VCaP (cell line): ENCODE measurements around the gene NECTIN4.

Experiments
- H3K27ac ChIP-seq: fragments of 450-650 bp; 2 replicates; pipeline ENCODE4 v1.5.1; 2017
- TF ChIP-seq, protein P1 (sequence below): fragments of 450-650 bp; conservative IDR thresholded peaks from 2 replicates; pipeline ENCODE4 v1.5.1; 2017; ENCODE audit warnings: mild to moderate bottlenecking, moderate library complexity

Gene NECTIN4

DNA sequence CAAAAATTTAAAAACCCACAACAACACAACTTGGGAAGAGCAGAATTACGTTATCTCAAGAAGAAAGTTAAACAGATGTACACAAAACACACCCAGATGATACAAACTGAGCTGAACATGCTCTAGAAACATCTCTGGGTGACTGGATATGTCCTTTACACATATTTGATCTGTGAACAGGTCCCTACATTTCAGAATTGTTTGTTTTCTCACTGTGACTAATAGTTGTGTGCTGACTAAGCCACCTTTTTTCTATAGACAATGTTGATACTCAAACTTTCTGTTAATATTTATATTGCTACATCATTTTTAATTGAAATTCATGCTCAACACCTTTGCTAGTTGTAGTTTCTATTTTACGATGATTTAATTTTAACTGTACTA, 67.4 kb downstream of the NECTIN4 start:
- TF ChIP-seq, protein P1, sequence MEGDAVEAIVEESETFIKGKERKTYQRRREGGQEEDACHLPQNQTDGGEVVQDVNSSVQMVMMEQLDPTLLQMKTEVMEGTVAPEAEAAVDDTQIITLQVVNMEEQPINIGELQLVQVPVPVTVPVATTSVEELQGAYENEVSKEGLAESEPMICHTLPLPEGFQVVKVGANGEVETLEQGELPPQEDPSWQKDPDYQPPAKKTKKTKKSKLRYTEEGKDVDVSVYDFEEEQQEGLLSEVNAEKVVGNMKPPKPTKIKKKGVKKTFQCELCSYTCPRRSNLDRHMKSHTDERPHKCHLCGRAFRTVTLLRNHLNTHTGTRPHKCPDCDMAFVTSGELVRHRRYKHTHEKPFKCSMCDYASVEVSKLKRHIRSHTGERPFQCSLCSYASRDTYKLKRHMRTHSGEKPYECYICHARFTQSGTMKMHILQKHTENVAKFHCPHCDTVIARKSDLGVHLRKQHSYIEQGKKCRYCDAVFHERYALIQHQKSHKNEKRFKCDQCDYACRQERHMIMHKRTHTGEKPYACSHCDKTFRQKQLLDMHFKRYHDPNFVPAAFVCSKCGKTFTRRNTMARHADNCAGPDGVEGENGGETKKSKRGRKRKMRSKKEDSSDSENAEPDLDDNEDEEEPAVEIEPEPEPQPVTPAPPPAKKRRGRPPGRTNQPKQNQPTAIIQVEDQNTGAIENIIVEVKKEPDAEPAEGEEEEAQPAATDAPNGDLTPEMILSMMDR, result no peak
- H3K27ac ChIP-seq, result peak overlapping the region; percentile 75

DNA sequence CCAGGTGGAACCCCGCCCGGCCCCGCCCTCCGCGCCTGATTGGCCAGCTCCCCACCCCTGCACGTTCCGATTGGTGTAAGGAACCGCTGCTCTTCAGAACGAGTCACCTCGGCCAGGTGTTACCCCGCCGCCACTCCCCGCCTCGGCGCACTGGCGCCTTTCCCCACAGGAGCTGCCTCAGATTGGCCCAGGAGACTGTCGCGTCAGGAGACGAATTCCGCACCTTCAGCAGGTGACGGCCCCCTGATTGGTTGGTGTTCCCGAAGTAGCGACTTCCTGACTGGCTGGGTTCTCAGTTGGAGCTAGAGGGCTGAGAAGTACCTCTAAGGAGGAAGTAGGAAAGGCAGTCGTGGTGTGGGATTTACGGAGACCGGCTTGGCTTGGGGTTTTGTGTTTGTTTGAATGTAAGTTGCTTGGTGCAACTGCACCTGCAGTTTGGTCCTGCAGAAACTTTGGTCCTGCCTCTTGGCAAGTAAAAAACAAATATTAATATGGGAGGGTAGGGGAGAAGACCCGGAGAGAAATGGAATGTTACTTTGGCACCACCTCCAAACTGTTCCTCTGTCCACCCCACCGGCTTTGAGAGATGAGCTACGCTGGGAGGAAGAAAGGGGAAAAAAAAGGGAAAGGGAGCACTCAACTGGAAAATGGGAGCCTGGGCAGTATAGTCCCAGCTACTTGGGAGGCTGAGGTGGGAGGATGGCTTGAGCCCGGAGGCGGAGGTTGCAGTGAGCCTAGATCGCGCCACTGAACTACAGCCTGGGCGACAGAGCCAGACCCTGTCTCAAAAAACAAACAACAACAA, 68.0 kb downstream of the NECTIN4 start:
- TF ChIP-seq, protein P1, result no peak
- peak overlapping the region; percentile 75 for H3K27ac ChIP-seq
